SU-DHL-6 (cell line): ENCODE results near the gene RAB38.

Experiments used
- H2AFZ ChIP-seq: fragments of 200-600 bp; sonication (generic); 2 replicates; pipeline ENCODE4 v1.6.1; 2014; ENCODE audit warnings: low read depth, mild to moderate bottlenecking, moderate library complexity, mixed read lengths, antibody characterized with exemption, low read length; ENCODE audit not compliant: severe bottlenecking
- H3F3A ChIP-seq: fragments of 200-600 bp; shearing (Covaris generic); 2 replicates; pipeline ENCODE4 v1.6.0; 2016; ENCODE audit warnings: antibody characterized with exemption, mild to moderate bottlenecking; ENCODE audit not compliant: insufficient read depth
- H3K27ac ChIP-seq: fragments of 200-600 bp; sonication (generic); 2 replicates; pipeline ENCODE4 v1.5.1; 2016; ENCODE audit warnings: low read depth, mild to moderate bottlenecking, low read length, moderate library complexity, mixed read lengths
- H3K27me3 ChIP-seq: fragments of 200-600 bp; sonication (generic), shearing (Covaris generic); 2 replicates; pipeline ENCODE4 v1.6.0; 2014; ENCODE audit warnings: mild to moderate bottlenecking, low read length
- H3K36me3 ChIP-seq: fragments of 200-600 bp; sonication (generic); 2 replicates; pipeline ENCODE4 v1.6.1; 2014; ENCODE audit warnings: mild to moderate bottlenecking, low read length, mixed read lengths
- H3K4me2 ChIP-seq: fragments of 300-600, 200-600 bp; shearing (Covaris generic), sonication (generic); 2 replicates; pipeline ENCODE4 v1.6.0; 2014; ENCODE audit warnings: low read length, low read depth, mild to moderate bottlenecking; ENCODE audit not compliant: poor library complexity, severe bottlenecking
- H3K4me3 ChIP-seq: fragments of 200-600 bp; sonication (generic); 2 replicates; pipeline ENCODE4 v1.5.1; 2014; ENCODE audit warnings: antibody characterized with exemption, low read length, mild to moderate bottlenecking, mixed read lengths; ENCODE audit not compliant: insufficient read depth, poor library complexity, severe bottlenecking
- H3K79me2 ChIP-seq: fragments of 200-600 bp; sonication (generic); 2 replicates; pipeline ENCODE4 v1.6.1; 2014; ENCODE audit warnings: mild to moderate bottlenecking, low read length, moderate library complexity; ENCODE audit not compliant: insufficient read depth
- H3K9ac ChIP-seq: fragments of 200-600 bp; sonication (generic); 2 replicates; pipeline ENCODE4 v1.7.0; 2014; ENCODE audit warnings: mild to moderate bottlenecking, low read length
- H3K9me2 ChIP-seq: fragments of 200-600 bp; sonication (generic); replicated peaks from 2 replicates; pipeline ENCODE4 v1.6.1; 2014; ENCODE audit warnings: low read length; ENCODE audit not compliant: insufficient read depth
- H3K9me3 ChIP-seq: fragments of 200-600 bp; sonication (generic); 2 replicates; pipeline ENCODE4 v1.6.1; 2014; ENCODE audit warnings: low read length, mixed read lengths; ENCODE audit not compliant: insufficient read depth
- H4K20me1 ChIP-seq: fragments of 200-600 bp; sonication (generic); 2 replicates; pipeline ENCODE4 v1.6.1; 2014; ENCODE audit warnings: low read depth, mild to moderate bottlenecking, antibody characterized with exemption, low read length, moderate library complexity, mixed read lengths
- EZH2phosphoT487 ChIP-seq: fragments of 200-600 bp; sonication (generic), shearing (Covaris generic); conservative IDR thresholded peaks from 2 replicates; pipeline ENCODE4 v1.6.1; 2018; ENCODE audit warnings: mild to moderate bottlenecking, antibody characterized with exemption, low read length, moderate library complexity, mixed read lengths
- TF ChIP-seq, protein P1 (sequence below): fragments of 200-600 bp; sonication (generic); IDR thresholded peaks from one replicate; pipeline ENCODE4 v1.5.1; 2017; ENCODE audit warnings: antibody characterized with exemption, mild to moderate bottlenecking, low read length, moderate library complexity; ENCODE audit not compliant: insufficient read depth, poor library complexity, severe bottlenecking

The RAB38 gene

DNA sequence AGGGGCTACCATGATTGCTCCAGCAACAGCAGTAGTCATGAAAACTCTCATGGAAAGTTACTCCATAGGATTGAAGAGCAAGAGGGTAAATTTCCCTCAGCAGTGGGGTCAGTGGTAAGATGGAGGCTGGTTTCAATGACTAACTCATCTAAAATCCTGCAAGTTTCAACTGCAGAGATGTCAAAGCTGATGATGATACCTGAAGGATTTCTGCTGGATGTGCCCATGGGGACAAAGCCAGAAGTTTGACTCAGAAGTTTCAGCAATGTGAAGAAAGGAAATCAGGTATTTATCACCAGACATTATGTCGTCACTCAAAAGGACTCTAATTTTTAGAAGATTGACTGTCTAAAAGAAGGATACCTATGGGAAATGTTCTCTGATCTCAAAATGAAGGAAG is 29.1 kb downstream of the RAB38 start:
- no peak overlapping the region for H3K27ac ChIP-seq
- H2AFZ ChIP-seq = no peak overlapping the region
- no peaks in the 10 kb centered on the region for H3K27me3 ChIP-seq
- H3K4me3 ChIP-seq = no peak overlapping the region
- H3K79me2 ChIP-seq = no peaks in the 10 kb centered on the region
- H3K9me2 ChIP-seq = no peaks in the 10 kb centered on the region
- no peak overlapping the region for H3K4me2 ChIP-seq
- no peaks in the 10 kb centered on the region for H3K36me3 ChIP-seq
- no peak overlapping the region for H3K9ac ChIP-seq
- TF ChIP-seq EZH2phosphoT487 = no peak
- TF ChIP-seq, protein P1, sequence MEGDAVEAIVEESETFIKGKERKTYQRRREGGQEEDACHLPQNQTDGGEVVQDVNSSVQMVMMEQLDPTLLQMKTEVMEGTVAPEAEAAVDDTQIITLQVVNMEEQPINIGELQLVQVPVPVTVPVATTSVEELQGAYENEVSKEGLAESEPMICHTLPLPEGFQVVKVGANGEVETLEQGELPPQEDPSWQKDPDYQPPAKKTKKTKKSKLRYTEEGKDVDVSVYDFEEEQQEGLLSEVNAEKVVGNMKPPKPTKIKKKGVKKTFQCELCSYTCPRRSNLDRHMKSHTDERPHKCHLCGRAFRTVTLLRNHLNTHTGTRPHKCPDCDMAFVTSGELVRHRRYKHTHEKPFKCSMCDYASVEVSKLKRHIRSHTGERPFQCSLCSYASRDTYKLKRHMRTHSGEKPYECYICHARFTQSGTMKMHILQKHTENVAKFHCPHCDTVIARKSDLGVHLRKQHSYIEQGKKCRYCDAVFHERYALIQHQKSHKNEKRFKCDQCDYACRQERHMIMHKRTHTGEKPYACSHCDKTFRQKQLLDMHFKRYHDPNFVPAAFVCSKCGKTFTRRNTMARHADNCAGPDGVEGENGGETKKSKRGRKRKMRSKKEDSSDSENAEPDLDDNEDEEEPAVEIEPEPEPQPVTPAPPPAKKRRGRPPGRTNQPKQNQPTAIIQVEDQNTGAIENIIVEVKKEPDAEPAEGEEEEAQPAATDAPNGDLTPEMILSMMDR = no peak
- H3F3A ChIP-seq = no peaks in the 10 kb centered on the region
- H4K20me1 ChIP-seq = no peaks in the 10 kb centered on the region
- H3K9me3 ChIP-seq = no peaks in the 10 kb centered on the region

DNA sequence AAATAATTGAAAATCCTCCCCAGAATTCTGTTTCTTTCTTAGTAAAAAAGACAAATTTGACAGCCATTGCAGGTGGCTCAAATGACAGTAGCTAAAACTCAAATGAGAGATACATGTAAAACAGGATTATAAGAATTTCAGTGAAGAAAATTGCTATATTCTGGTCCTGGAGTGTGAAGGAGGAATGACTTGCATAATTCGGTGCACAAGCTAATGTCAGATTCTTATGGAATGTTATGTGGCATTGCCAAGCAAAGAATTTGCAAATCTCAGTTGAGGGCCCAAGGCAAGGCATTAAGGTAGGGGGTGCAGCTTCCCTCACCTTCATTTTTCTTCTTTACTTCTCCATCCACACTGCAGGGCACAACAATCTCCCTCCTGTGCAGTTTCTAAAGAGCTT is 35.4 kb downstream of the RAB38 start:
- Histone ChIP-seq H3K9me3 (no peaks in the 10 kb centered on the region), H3K27ac (no peak overlapping the region), H3K9ac (no peak overlapping the region), H4K20me1 (no peaks in the 10 kb centered on the region), H3F3A (no peaks in the 10 kb centered on the region), H3K4me3 (no peak overlapping the region), H3K27me3 (no peaks in the 10 kb centered on the region), H2AFZ (no peak overlapping the region), H3K36me3 (no peaks in the 10 kb centered on the region), H3K4me2 (no peak overlapping the region), H3K9me2 (no peaks in the 10 kb centered on the region), H3K79me2 (no peaks in the 10 kb centered on the region)
- TF ChIP-seq, protein P1 = no peak
- no peak for TF ChIP-seq EZH2phosphoT487

DNA sequence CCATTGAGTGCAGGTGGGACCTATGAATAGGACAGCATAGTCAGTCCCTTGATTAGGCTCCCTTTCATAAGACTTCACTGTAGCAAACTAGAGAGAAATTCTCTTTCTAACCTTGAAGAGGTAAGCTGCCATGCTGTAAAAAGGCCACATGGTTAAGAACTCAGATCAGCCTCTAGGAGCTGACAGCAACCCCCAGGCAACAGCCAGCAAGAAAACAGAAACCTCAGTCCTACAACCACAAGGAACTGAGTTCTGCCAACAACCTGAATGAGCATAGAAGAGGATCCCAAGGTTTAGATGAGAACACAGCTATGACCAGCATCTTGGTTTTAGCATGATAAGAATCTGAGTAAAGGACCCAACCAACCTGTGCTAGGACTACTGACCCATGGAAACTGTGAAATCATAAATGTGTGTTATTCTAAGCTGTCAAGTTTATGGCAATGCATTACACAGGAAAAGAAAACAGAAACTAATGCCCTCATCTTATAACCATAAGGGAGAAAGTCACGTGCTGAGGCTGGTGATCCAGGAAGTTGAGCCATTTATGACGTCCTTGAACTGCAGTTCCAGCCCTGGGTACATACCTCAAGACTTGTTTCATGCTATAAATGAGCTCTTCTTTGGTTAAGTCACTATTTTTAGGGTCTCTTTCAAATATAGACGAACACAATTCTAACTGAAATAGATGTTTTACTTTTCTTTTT is 43.3 kb downstream of the RAB38 start:
- no peaks in the 10 kb centered on the region for H3K79me2 ChIP-seq
- no peaks in the 10 kb centered on the region for H3K9me2 ChIP-seq
- no peak overlapping the region for H3K9ac ChIP-seq
- no peak overlapping the region for H3K27ac ChIP-seq
- no peak overlapping the region for H3K4me3 ChIP-seq
- H3K4me2 ChIP-seq = no peak overlapping the region
- no peaks in the 10 kb centered on the region for H3K27me3 ChIP-seq
- no peaks in the 10 kb centered on the region for H3F3A ChIP-seq
- no peak overlapping the region for H2AFZ ChIP-seq
- H3K36me3 ChIP-seq = no peaks in the 10 kb centered on the region
- H3K9me3 ChIP-seq = no peaks in the 10 kb centered on the region
- TF ChIP-seq, protein P1 = no peak
- no peak for TF ChIP-seq EZH2phosphoT487
- H4K20me1 ChIP-seq = no peaks in the 10 kb centered on the region
